Neural progenitor cell (in vitro differentiated cells): ENCODE measurements around the gene ZBTB3. TPM values are rescaled to one million over a fixed set of nuclear protein-coding genes. Genes with fewer than 3 reads are reported as not detected.

Experiments
- DNase-seq: peaks from one replicate; pipeline ENCODE4 v3.0.0-alpha.2; 2016; ENCODE audit warnings: low spot score
- H2AFZ ChIP-seq: fragments of 200-600 bp; sonication (generic); replicated peaks from 2 replicates; pipeline ENCODE4 v1.6.1; 2016; ENCODE audit warnings: antibody characterized with exemption
- H3F3A ChIP-seq: fragments of 200-600 bp; sonication (generic); 2 replicates; pipeline ENCODE4 v1.6.1; 2016; ENCODE audit warnings: antibody characterized with exemption, low read depth
- H3K27ac ChIP-seq: fragments of 200-600 bp; sonication (generic); 2 replicates; pipeline ENCODE4 v1.5.1; 2016; ENCODE audit warnings: mild to moderate bottlenecking
- H3K27me3 ChIP-seq: fragments of 200-600 bp; sonication (generic); 2 replicates; pipeline ENCODE4 v1.6.1; 2016; ENCODE audit warnings: mild to moderate bottlenecking, moderate library complexity
- H3K36me3 ChIP-seq: fragments of 200-600 bp; sonication (generic); 2 replicates; pipeline ENCODE4 v1.5.1; 2016
- H3K4me1 ChIP-seq: fragments of 200-600 bp; sonication (generic); 2 replicates; pipeline ENCODE4 v1.6.1; 2016; ENCODE audit warnings: mixed run types
- H3K4me2 ChIP-seq: fragments of 200-600 bp; sonication (generic); 2 replicates; pipeline ENCODE4 v1.6.1; 2016
- H3K4me3 ChIP-seq: fragments of 200-600 bp; sonication (generic); 2 replicates; pipeline ENCODE4 v1.5.1; 2016
- H3K79me2 ChIP-seq: fragments of 200-600 bp; sonication (generic); 2 replicates; pipeline ENCODE4 v1.6.1; 2016; ENCODE audit warnings: low read depth
- H3K9ac ChIP-seq: fragments of 200-600 bp; sonication (generic); 2 replicates; pipeline ENCODE4 v1.6.1; 2016
- H3K9me3 ChIP-seq: fragments of 200-600 bp; sonication (generic); 2 replicates; pipeline ENCODE4 v1.5.1; 2016; ENCODE audit warnings: low read depth
- H4K20me1 ChIP-seq: fragments of 200-600 bp; sonication (generic); 2 replicates; pipeline ENCODE4 v1.6.1; 2016; ENCODE audit warnings: low read depth
- H3K27ac Mint-ChIP-seq: 3 replicates; pipeline ENCODE4 v1.8.0; 2021; ENCODE audit warnings: mixed read lengths
- H3K27me3 Mint-ChIP-seq: 2 replicates; pipeline ENCODE4 v1.8.0; 2022; ENCODE audit warnings: low read depth, mild to moderate bottlenecking, inconsistent platforms, moderate library complexity, mixed read lengths; ENCODE audit not compliant: insufficient read depth
- H3K36me3 Mint-ChIP-seq: 3 replicates; pipeline ENCODE4 v1.8.0; 2021; ENCODE audit warnings: mixed read lengths
- H3K4me1 Mint-ChIP-seq: 3 replicates; pipeline ENCODE4 v1.8.0; 2021; ENCODE audit warnings: mixed read lengths
- H3K4me3 Mint-ChIP-seq: 3 replicates; pipeline ENCODE4 v1.8.0; 2021; ENCODE audit warnings: mild to moderate bottlenecking, moderate library complexity, mixed read lengths
- H3K9me3 Mint-ChIP-seq: 3 replicates; pipeline ENCODE4 v1.8.0; 2020; ENCODE audit warnings: mixed read lengths
- EZH2 ChIP-seq: fragments of 200-600 bp; sonication (generic); IDR thresholded peaks from 2 replicates; pipeline ENCODE4 v1.6.1; 2017; ENCODE audit warnings: antibody characterized with exemption, mild to moderate bottlenecking, moderate library complexity
- EZH2phosphoT487 ChIP-seq: fragments of 200-600 bp; sonication (generic); IDR thresholded peaks from 2 replicates; pipeline ENCODE4 v1.6.1; 2017; ENCODE audit warnings: antibody characterized with exemption
- total RNA-seq: library from RNA; depleted of rRNA; stranded (reverse); fragments of >200 nt; gene quantifications from 2 replicates; pipeline ENCODE4 v1.2.3, GENCODE V29; 2015; ENCODE audit warnings: low replicate concordance
- TF ChIP-seq, protein P1 (sequence below): fragments of 200-600 bp; sonication (generic); IDR thresholded peaks from 2 replicates; pipeline ENCODE4 v1.5.1; 2017; ENCODE audit warnings: antibody characterized with exemption, mild to moderate bottlenecking

ZBTB3 gene
- total RNA-seq, 1 donor from 2014 or later: 9.2 TPM

DNA sequence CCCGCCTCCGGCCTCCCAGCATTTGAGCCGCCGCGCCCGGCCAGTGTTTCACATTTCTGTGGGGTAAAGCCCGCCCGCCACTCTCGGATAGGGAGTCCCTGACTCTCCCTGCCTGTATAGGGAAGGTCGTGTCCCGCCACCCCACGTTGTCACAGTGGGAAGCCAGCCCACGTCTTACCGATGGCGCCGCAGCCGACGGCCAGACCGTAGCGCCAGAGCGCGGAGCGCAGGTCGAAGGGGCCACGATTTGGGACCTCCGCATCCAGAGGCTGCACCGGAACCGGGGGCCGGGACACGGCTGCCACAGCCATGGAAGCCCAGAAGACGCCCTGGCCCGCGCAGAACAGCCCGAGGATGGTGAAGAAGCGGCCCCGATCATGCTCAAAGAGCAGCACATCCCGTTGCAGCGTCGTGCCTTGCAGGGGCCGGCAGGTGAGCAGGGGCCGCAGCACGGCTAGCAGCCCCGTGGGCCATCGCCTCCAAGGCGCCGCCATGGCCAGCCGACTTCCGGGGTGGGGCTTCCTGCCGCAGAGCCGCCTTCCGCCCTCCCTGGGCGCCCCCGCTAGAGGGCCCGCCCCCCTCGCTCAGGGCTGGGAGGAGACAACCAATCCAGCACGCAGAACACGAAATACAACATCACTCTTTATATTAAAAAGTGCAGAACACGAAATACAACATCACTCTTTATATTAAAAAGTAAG is 37.7 kb upstream of the ZBTB3 start, which contains the start of gene TMEM223:
Gene TMEM223 (minus strand): TSS at position 506 of the 701 bp plus-strand sequence. CDS start 12 bp downstream, at position 494.
- DNase-seq: peak; percentile 90
- Mint-ChIP-seq H3K27me3 (peaks cover 5% of the 10 kb centered on the region), H3K4me1 (peaks cover 27% of the 10 kb centered on the region), H3K9me3 (no peaks in the 10 kb centered on the region), H3K4me3 (peak within 1 kb of the TSS; percentile 89), H3K27ac (peak within 1 kb of the TSS; percentile 98), H3K36me3 (peaks cover 34% of the 10 kb centered on the region)
- peaks cover 6% of the 10 kb centered on the region for H3K4me1 ChIP-seq
- H3K27me3 ChIP-seq: no peaks in the 10 kb centered on the region
- peak within 1 kb of the TSS; percentile 14 for H2AFZ ChIP-seq
- peaks cover 6% of the 10 kb centered on the region for H3K36me3 ChIP-seq
- H3K27ac ChIP-seq: peak within 1 kb of the TSS; percentile 2
- H3K4me3 ChIP-seq: peak within 1 kb of the TSS; percentile 86
- no peak for TF ChIP-seq EZH2phosphoT487
- TF ChIP-seq EZH2: no peak
- TF ChIP-seq, protein P1, sequence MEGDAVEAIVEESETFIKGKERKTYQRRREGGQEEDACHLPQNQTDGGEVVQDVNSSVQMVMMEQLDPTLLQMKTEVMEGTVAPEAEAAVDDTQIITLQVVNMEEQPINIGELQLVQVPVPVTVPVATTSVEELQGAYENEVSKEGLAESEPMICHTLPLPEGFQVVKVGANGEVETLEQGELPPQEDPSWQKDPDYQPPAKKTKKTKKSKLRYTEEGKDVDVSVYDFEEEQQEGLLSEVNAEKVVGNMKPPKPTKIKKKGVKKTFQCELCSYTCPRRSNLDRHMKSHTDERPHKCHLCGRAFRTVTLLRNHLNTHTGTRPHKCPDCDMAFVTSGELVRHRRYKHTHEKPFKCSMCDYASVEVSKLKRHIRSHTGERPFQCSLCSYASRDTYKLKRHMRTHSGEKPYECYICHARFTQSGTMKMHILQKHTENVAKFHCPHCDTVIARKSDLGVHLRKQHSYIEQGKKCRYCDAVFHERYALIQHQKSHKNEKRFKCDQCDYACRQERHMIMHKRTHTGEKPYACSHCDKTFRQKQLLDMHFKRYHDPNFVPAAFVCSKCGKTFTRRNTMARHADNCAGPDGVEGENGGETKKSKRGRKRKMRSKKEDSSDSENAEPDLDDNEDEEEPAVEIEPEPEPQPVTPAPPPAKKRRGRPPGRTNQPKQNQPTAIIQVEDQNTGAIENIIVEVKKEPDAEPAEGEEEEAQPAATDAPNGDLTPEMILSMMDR: peak; percentile 24
- H3K9me3 ChIP-seq: no peaks in the 10 kb centered on the region
- peak within 1 kb of the TSS; percentile 86 for H3K4me2 ChIP-seq
- peaks cover 45% of the 10 kb centered on the region for H3K79me2 ChIP-seq
- peaks cover 12% of the 10 kb centered on the region for H4K20me1 ChIP-seq
- peak within 1 kb of the TSS; percentile 68 for H3K9ac ChIP-seq
- H3F3A ChIP-seq: peaks cover 60% of the 10 kb centered on the region

DNA sequence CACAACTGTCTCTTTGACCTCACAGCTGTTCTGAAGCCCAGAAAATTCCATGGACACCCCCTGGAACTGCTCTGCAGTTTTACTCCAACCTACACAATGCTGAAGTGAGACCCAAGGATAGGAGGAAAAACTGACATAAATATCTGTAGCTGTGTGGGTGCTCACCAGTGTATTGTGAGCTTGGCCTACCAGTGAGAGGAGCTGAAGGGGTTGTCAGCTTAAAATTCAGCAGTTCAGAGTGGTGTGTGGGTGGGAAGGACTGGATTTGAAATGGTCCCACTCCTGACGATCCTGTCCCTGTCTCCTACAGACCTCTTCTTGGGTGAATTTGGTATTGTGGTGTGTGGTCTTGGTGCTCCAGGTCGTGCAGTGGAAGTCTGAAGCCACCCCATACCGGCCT is 35.6 kb upstream of the ZBTB3 start:
- peak overlapping the region; percentile 89 for H3K4me3 Mint-ChIP-seq
- Histone ChIP-seq H3K9me3 (no peaks in the 10 kb centered on the region), H3K9ac (no peak overlapping the region), H3K79me2 (peaks cover 50% of the 10 kb centered on the region), H3F3A (peaks cover 74% of the 10 kb centered on the region), H2AFZ (no peak overlapping the region), H3K27ac (no peak overlapping the region), H3K36me3 (peaks cover 2% of the 10 kb centered on the region), H3K4me2 (no peak overlapping the region), H3K4me3 (no peak overlapping the region), H3K4me1 (peaks cover 6% of the 10 kb centered on the region), H4K20me1 (peaks cover 16% of the 10 kb centered on the region), H3K27me3 (no peaks in the 10 kb centered on the region)
- peaks cover 7% of the 10 kb centered on the region for H3K27me3 Mint-ChIP-seq
- H3K9me3 Mint-ChIP-seq: no peaks in the 10 kb centered on the region
- no peak overlapping the region for H3K27ac Mint-ChIP-seq
- TF ChIP-seq EZH2phosphoT487 (no peak), EZH2 (no peak)
- TF ChIP-seq, protein P1: no peak
- H3K36me3 Mint-ChIP-seq: peaks cover 22% of the 10 kb centered on the region
- H3K4me1 Mint-ChIP-seq: peaks cover 31% of the 10 kb centered on the region
- DNase-seq: no peak

DNA sequence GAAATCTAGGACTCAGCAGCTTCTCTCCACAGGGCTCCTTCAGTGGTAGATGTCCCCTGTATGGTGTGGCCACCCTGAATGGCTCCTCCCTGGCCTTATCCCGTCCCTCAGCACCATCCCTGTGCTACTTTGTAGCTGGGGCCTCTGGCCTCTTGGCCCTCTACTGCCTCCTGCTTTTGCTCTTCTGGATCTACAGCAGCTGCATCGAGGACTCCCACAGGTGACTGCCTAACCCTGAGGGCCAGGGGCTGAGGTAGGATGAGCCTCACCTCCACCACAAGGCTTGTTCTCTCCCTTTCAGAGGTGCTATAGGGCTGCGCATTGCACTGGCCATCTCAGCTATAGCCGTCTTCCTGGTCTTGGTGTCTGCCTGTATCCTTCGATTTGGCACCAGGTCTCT is 35.0 kb upstream of the ZBTB3 start:
- H4K20me1 ChIP-seq: peaks cover 16% of the 10 kb centered on the region
- DNase-seq: no peak
- no peak overlapping the region for H3K9ac ChIP-seq
- H3K27ac Mint-ChIP-seq: no peak overlapping the region
- H3K9me3 ChIP-seq: no peaks in the 10 kb centered on the region
- H3K79me2 ChIP-seq: peaks cover 50% of the 10 kb centered on the region
- H3K4me2 ChIP-seq: no peak overlapping the region
- TF ChIP-seq EZH2phosphoT487 (no peak), EZH2 (no peak)
- TF ChIP-seq, protein P1: no peak
- no peak overlapping the region for H2AFZ ChIP-seq
- H3K27me3 ChIP-seq: no peaks in the 10 kb centered on the region
- H3K36me3 Mint-ChIP-seq: peaks cover 17% of the 10 kb centered on the region
- no peaks in the 10 kb centered on the region for H3K9me3 Mint-ChIP-seq
- no peak overlapping the region for H3K27ac ChIP-seq
- H3F3A ChIP-seq: peaks cover 74% of the 10 kb centered on the region
- H3K4me1 Mint-ChIP-seq: peaks cover 31% of the 10 kb centered on the region
- no peaks in the 10 kb centered on the region for H3K36me3 ChIP-seq
- peaks cover 7% of the 10 kb centered on the region for H3K27me3 Mint-ChIP-seq
- H3K4me3 Mint-ChIP-seq: peak overlapping the region; percentile 89
- no peak overlapping the region for H3K4me3 ChIP-seq
- peaks cover 6% of the 10 kb centered on the region for H3K4me1 ChIP-seq
